HL-60 (cell line): ENCODE results near the gene MAPRE2.
A peak's percentile ranks its signal among the peaks of the same experiment; 100 is the strongest.

ENCODE experiments used
- DNase-seq, 2 experiments: peaks; one replicate each; pipeline ENCODE4 v3.0.0-alpha.2; 2010 to 2020; ENCODE audit warnings: low read depth in 1 of 2, low spot score in 1 of 2
- H3K27ac ChIP-seq: fragments of 250-450 bp; sonication (Bioruptor Pico); replicated peaks from 2 replicates; pipeline ENCODE4 v1.5.1; 2020; ENCODE audit warnings: mild to moderate bottlenecking, moderate library complexity
- H3K27me3 ChIP-seq: fragments of 250-450 bp; sonication (Bioruptor Pico); 2 replicates; pipeline ENCODE4 v1.5.1; 2021; ENCODE audit warnings: mild to moderate bottlenecking, moderate library complexity; ENCODE audit not compliant: insufficient read depth, poor library complexity, severe bottlenecking
- H3K4me3 ChIP-seq: replicated peaks from 2 replicates; pipeline ENCODE4 v1.5.1; 2011; ENCODE audit warnings: mild to moderate bottlenecking, control low read depth, low read length; ENCODE audit not compliant: insufficient read depth
- GABPA ChIP-seq: IDR thresholded peaks from 2 replicates; pipeline ENCODE4 v1.6.1; 2012; ENCODE audit warnings: low read depth
- POLR2AphosphoS5 ChIP-seq: IDR thresholded peaks from 2 replicates; pipeline ENCODE4 v1.6.1; 2012; ENCODE audit warnings: low read depth
- SPI1 ChIP-seq: IDR thresholded peaks from 2 replicates; pipeline ENCODE4 v1.6.1; 2012; ENCODE audit warnings: low read depth, mild to moderate bottlenecking, borderline replicate concordance
- TF ChIP-seq, protein P1 (sequence below): IDR thresholded peaks from one replicate; pipeline ENCODE4 v1.5.1; 2011; ENCODE audit warnings: low read length, control low read depth, inconsistent platforms; ENCODE audit not compliant: insufficient read depth
- TF ChIP-seq, protein P2 (sequence below): IDR thresholded peaks from 2 replicates; pipeline ENCODE4 v1.6.1; 2012; ENCODE audit warnings: low read depth; ENCODE audit not compliant: insufficient replicate concordance

Gene MAPRE2

DNA sequence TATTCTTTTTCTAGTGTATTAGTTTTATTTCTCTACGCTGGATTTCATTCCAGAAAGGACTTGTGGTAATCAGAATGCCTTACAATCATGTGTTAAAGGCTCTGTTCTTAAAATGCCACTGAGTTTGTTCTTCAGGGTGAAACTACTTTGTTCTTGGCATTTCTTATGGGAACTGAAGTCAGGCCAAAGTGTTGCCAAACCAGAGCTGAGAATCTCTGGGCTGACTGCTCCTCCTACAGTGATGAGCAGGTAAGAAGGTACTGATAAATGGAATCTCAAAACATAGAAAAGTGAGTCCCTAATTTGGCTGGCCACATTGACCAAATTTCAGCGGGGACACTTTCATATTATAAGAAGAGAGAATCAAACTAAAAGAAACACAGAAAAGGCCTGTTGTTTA lies 144.6 kb downstream of the MAPRE2 start:
- no peak for DNase-seq
- H3K4me3 ChIP-seq: no peak overlapping the region
- no peaks in the 10 kb centered on the region for H3K27me3 ChIP-seq
- H3K27ac ChIP-seq: no peak overlapping the region
- no peak for TF ChIP-seq GABPA
- TF ChIP-seq SPI1: no peak
- TF ChIP-seq, protein P1, sequence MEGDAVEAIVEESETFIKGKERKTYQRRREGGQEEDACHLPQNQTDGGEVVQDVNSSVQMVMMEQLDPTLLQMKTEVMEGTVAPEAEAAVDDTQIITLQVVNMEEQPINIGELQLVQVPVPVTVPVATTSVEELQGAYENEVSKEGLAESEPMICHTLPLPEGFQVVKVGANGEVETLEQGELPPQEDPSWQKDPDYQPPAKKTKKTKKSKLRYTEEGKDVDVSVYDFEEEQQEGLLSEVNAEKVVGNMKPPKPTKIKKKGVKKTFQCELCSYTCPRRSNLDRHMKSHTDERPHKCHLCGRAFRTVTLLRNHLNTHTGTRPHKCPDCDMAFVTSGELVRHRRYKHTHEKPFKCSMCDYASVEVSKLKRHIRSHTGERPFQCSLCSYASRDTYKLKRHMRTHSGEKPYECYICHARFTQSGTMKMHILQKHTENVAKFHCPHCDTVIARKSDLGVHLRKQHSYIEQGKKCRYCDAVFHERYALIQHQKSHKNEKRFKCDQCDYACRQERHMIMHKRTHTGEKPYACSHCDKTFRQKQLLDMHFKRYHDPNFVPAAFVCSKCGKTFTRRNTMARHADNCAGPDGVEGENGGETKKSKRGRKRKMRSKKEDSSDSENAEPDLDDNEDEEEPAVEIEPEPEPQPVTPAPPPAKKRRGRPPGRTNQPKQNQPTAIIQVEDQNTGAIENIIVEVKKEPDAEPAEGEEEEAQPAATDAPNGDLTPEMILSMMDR: no peak
- no peak for TF ChIP-seq POLR2AphosphoS5
- TF ChIP-seq, protein P2, sequence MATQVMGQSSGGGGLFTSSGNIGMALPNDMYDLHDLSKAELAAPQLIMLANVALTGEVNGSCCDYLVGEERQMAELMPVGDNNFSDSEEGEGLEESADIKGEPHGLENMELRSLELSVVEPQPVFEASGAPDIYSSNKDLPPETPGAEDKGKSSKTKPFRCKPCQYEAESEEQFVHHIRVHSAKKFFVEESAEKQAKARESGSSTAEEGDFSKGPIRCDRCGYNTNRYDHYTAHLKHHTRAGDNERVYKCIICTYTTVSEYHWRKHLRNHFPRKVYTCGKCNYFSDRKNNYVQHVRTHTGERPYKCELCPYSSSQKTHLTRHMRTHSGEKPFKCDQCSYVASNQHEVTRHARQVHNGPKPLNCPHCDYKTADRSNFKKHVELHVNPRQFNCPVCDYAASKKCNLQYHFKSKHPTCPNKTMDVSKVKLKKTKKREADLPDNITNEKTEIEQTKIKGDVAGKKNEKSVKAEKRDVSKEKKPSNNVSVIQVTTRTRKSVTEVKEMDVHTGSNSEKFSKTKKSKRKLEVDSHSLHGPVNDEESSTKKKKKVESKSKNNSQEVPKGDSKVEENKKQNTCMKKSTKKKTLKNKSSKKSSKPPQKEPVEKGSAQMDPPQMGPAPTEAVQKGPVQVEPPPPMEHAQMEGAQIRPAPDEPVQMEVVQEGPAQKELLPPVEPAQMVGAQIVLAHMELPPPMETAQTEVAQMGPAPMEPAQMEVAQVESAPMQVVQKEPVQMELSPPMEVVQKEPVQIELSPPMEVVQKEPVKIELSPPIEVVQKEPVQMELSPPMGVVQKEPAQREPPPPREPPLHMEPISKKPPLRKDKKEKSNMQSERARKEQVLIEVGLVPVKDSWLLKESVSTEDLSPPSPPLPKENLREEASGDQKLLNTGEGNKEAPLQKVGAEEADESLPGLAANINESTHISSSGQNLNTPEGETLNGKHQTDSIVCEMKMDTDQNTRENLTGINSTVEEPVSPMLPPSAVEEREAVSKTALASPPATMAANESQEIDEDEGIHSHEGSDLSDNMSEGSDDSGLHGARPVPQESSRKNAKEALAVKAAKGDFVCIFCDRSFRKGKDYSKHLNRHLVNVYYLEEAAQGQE: no peak

DNA sequence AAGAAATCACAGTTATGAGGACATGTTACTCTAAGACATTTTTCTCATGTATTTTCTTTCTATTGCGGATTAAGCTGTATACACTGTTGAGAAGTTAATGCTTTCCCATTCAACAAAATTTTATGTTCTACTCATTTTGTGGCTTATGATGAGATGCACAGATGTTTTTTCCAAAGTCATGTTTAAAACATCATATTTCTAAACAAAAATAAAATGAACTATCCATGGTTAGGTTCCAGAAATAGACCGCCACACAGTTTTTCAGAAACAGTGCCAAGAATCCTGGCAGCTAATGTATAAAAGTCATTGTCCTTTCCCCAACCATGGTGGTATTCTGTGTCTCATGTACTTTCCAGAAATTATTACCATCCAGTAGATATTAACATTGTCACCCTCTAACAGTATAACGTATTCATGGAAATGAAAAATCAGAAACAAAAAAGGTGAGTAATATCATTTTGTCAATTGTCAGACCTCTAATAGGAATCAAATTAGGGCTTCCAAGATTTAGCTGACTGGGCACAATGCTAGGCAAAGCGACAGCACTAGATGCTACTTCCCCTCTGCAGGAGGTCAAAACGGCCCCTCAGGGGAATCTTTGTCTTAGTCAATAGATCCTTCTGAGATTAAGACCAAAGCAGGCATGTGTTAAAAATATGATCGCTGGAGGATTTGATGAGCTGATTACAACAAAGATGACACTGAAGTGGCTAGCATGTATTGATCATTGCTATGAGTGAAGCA lies 145.2 kb downstream of the MAPRE2 start:
- no peak overlapping the region for H3K27ac ChIP-seq
- DNase-seq: no peak
- peak; percentile 30; the same call in 1 of the 2 replicates for TF ChIP-seq SPI1
- TF ChIP-seq, protein P1: no peak
- no peak overlapping the region for H3K4me3 ChIP-seq
- H3K27me3 ChIP-seq: no peaks in the 10 kb centered on the region

DNA sequence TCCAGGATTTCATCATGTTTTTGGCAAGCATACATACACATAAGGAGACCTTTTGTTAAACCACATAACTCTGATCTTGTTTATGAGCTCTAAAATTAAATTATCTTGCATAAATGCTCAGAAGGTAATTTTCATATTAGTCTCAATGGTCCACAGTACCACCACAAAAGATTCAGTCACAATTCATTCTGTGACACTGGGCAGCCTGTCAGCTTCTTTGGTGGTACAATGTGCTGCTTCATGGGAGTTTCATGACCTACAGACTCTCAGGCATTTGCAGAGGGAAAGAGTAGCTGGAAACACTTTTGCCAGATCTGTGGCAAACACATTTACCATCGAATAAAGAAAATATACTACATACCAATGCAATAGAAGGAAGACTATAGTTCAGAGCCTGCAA lies 148.3 kb downstream of the MAPRE2 start:
- no peak for DNase-seq

More for the DNA sequence above, 148.3 kb downstream of the MAPRE2 start:
- Histone ChIP-seq H3K27me3 (no peaks in the 10 kb centered on the region), H3K4me3 (no peak overlapping the region), H3K27ac (no peak overlapping the region)
- TF ChIP-seq POLR2AphosphoS5 (no peak), GABPA (no peak), SPI1 (no peak)
- TF ChIP-seq, protein P2: no peak
- TF ChIP-seq, protein P1: no peak
